SK-N-MC (cell line): ENCODE data around the gene NDUFB1.

Experiments used
- EZH2 ChIP-seq: fragments of 200-600 bp; sonication (generic); IDR thresholded peaks from one replicate; pipeline ENCODE4 v1.6.1; 2017; ENCODE audit warnings: antibody characterized with exemption
- POLR2AphosphoS5 ChIP-seq: IDR thresholded peaks from 2 replicates; pipeline ENCODE4 v1.6.1; 2012; ENCODE audit warnings: mild to moderate bottlenecking, low read depth, low read length, borderline replicate concordance

- TF ChIP-seq EZH2 = no peak
- TF ChIP-seq POLR2AphosphoS5 = no peak
Measured at GRCh38 chr14:92153581-92153980, 32.1 kb upstream of the NDUFB1 start.
